ENCODE results near the gene ASIC2. TPM values are rescaled to one million over a fixed set of nuclear protein-coding genes. Genes with fewer than 3 reads are reported as not detected.
A peak's percentile ranks its signal among the peaks of the same experiment; 100 is the strongest.

Gene ASIC2
- total RNA-seq, 1 donor from 2014 or later: 0.36 TPM

- no peak for TF ChIP-seq EZH2 (IDR thresholded peaks at IDR 0.05; ENCODE audit: insufficient read depth, low read length)
- TF ChIP-seq, protein P1, sequence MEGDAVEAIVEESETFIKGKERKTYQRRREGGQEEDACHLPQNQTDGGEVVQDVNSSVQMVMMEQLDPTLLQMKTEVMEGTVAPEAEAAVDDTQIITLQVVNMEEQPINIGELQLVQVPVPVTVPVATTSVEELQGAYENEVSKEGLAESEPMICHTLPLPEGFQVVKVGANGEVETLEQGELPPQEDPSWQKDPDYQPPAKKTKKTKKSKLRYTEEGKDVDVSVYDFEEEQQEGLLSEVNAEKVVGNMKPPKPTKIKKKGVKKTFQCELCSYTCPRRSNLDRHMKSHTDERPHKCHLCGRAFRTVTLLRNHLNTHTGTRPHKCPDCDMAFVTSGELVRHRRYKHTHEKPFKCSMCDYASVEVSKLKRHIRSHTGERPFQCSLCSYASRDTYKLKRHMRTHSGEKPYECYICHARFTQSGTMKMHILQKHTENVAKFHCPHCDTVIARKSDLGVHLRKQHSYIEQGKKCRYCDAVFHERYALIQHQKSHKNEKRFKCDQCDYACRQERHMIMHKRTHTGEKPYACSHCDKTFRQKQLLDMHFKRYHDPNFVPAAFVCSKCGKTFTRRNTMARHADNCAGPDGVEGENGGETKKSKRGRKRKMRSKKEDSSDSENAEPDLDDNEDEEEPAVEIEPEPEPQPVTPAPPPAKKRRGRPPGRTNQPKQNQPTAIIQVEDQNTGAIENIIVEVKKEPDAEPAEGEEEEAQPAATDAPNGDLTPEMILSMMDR (IDR thresholded peaks at IDR 0.05; ENCODE audit: insufficient read depth, low read depth, low read length): no peak
- H3K27ac ChIP-seq (ENCODE audit: low read depth, low read length): no peak overlapping the region
- H4K20me1 ChIP-seq (ENCODE audit: insufficient read depth, low read length): no peaks in the 10 kb centered on the region
- H2AFZ ChIP-seq (ENCODE audit: low read depth, low read length): no peak overlapping the region
- peaks cover 4% of the 10 kb centered on the region for H3K9me3 Mint-ChIP-seq (ENCODE audit: unreplicated experiment)
- no peaks in the 10 kb centered on the region for H3K79me2 ChIP-seq (ENCODE audit: insufficient read depth, low read length)
- H3K9me3 ChIP-seq (ENCODE audit: insufficient read depth, low read depth, low read length): no peaks in the 10 kb centered on the region
- FAIRE-seq (no peak), DNase-seq (ENCODE audit: low read depth) (no peak)
- peaks cover 4% of the 10 kb centered on the region for H3K27me3 ChIP-seq (ENCODE audit: insufficient read depth, low read length)
- no peak overlapping the region for H3K27ac Mint-ChIP-seq (ENCODE audit: unreplicated experiment)
- H3K4me1 Mint-ChIP-seq (ENCODE audit: low read depth, unreplicated experiment): no peaks in the 10 kb centered on the region
- no peaks in the 10 kb centered on the region for H3K36me3 Mint-ChIP-seq (ENCODE audit: low read depth, unreplicated experiment)
- no peak overlapping the region for H3K9ac ChIP-seq (ENCODE audit: low read length)
- H3K27me3 Mint-ChIP-seq (ENCODE audit: low read depth, unreplicated experiment): peaks cover 55% of the 10 kb centered on the region
- no peaks in the 10 kb centered on the region for H3K4me1 ChIP-seq (ENCODE audit: insufficient read depth, low read length)
- H3K4me3 ChIP-seq (ENCODE audit: insufficient read depth, low read depth, low read length): no peak overlapping the region
- H3K4me3 Mint-ChIP-seq (ENCODE audit: unreplicated experiment): no peak overlapping the region
- H3K4me2 ChIP-seq (ENCODE audit: low read length): no peak overlapping the region
- H3K36me3 ChIP-seq (ENCODE audit: insufficient read depth, low read length): no peaks in the 10 kb centered on the region
These were observed 10.2 kb upstream of the ASIC2 start for GRCh38 chr17:33303254-33303653.

DNA sequence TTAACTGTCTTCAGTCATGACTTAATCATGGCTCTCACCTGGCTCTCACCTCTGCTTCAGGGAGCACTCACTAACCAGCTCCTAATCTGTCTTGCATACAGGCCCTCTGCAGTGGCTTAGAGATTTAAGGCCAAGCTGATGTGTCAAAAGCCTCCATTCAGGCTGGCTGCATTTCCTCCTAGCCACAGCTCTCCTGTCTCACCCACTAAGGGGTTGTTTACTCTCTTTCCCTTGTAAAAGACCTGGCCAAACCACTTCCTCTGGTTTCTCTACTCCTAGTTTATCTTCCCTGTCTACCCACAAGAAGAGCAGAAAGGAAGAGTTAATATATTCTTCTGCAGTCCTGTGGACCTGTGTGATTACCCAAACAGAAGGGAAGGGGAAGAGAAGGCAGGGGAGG is 9.3 kb upstream of the ASIC2 start:
- H2AFZ ChIP-seq (ENCODE audit: low read depth, low read length): no peak overlapping the region
- DNase-seq (ENCODE audit: low read depth): peak; percentile 33
- TF ChIP-seq EZH2 (IDR thresholded peaks at IDR 0.05; ENCODE audit: insufficient read depth, low read length): no peak
- TF ChIP-seq, protein P1 (IDR thresholded peaks at IDR 0.05; ENCODE audit: insufficient read depth, low read depth, low read length): no peak
- H3K4me3 Mint-ChIP-seq (ENCODE audit: unreplicated experiment): no peak overlapping the region
- H3K36me3 ChIP-seq (ENCODE audit: insufficient read depth, low read length): no peaks in the 10 kb centered on the region
- no peaks in the 10 kb centered on the region for H3K36me3 Mint-ChIP-seq (ENCODE audit: low read depth, unreplicated experiment)
- peaks cover 51% of the 10 kb centered on the region for H3K27me3 Mint-ChIP-seq (ENCODE audit: low read depth, unreplicated experiment)
- H3K27ac ChIP-seq (ENCODE audit: low read depth, low read length): no peak overlapping the region
- H3K4me2 ChIP-seq (ENCODE audit: low read length): no peak overlapping the region
- H3K9me3 Mint-ChIP-seq (ENCODE audit: unreplicated experiment): peaks cover 4% of the 10 kb centered on the region
- H3K27me3 ChIP-seq (ENCODE audit: insufficient read depth, low read length): peaks cover 4% of the 10 kb centered on the region
- FAIRE-seq: no peak
- H3K9me3 ChIP-seq (ENCODE audit: insufficient read depth, low read depth, low read length): no peaks in the 10 kb centered on the region
- no peak overlapping the region for H3K4me3 ChIP-seq (ENCODE audit: insufficient read depth, low read depth, low read length)
- H3K9ac ChIP-seq (ENCODE audit: low read length): no peak overlapping the region
- no peaks in the 10 kb centered on the region for H4K20me1 ChIP-seq (ENCODE audit: insufficient read depth, low read length)
- no peak overlapping the region for H3K27ac Mint-ChIP-seq (ENCODE audit: unreplicated experiment)
- no peaks in the 10 kb centered on the region for H3K4me1 ChIP-seq (ENCODE audit: insufficient read depth, low read length)
- H3K4me1 Mint-ChIP-seq (ENCODE audit: low read depth, unreplicated experiment): no peaks in the 10 kb centered on the region
- H3K79me2 ChIP-seq (ENCODE audit: insufficient read depth, low read length): no peaks in the 10 kb centered on the region

DNA sequence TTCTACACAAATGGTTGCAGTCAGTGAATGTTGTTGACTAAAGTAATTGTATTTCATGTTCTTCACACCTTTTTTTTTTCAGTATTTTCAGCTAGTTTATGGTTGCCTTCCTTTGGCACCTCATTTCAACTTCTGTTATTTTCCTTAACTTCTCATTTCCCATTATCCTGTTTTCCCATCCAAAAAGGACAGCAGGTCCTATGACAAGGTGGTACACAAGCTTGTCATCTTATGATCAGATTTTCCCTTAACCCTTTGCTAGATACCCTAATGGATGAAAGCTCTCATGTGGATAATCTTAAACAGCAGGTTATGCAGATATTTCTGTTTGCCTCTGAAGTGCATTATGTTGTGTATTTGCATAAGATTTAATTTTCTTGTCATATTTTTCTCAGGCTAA is 7.1 kb upstream of the ASIC2 start:
- DNase-seq (ENCODE audit: low read depth) (no peak), FAIRE-seq (no peak)
- Histone ChIP-seq H3K27ac (ENCODE audit: low read depth, low read length) (no peak overlapping the region), H4K20me1 (ENCODE audit: insufficient read depth, low read length) (no peaks in the 10 kb centered on the region), H3K4me3 (ENCODE audit: insufficient read depth, low read depth, low read length) (no peak overlapping the region), H3K4me1 (ENCODE audit: insufficient read depth, low read length) (no peaks in the 10 kb centered on the region), H3K9ac (ENCODE audit: low read length) (no peak overlapping the region), H3K79me2 (ENCODE audit: insufficient read depth, low read length) (no peaks in the 10 kb centered on the region), H3K36me3 (ENCODE audit: insufficient read depth, low read length) (no peaks in the 10 kb centered on the region), H3K9me3 (ENCODE audit: insufficient read depth, low read depth, low read length) (no peaks in the 10 kb centered on the region), H3K4me2 (ENCODE audit: low read length) (no peak overlapping the region), H2AFZ (ENCODE audit: low read depth, low read length) (no peak overlapping the region), H3K27me3 (ENCODE audit: insufficient read depth, low read length) (peaks cover 5% of the 10 kb centered on the region)
- no peak for TF ChIP-seq EZH2 (IDR thresholded peaks at IDR 0.05; ENCODE audit: insufficient read depth, low read length)
- peaks cover 4% of the 10 kb centered on the region for H3K9me3 Mint-ChIP-seq (ENCODE audit: unreplicated experiment)
- no peaks in the 10 kb centered on the region for H3K4me1 Mint-ChIP-seq (ENCODE audit: low read depth, unreplicated experiment)
- no peak overlapping the region for H3K4me3 Mint-ChIP-seq (ENCODE audit: unreplicated experiment)
- H3K36me3 Mint-ChIP-seq (ENCODE audit: low read depth, unreplicated experiment): no peaks in the 10 kb centered on the region
- H3K27ac Mint-ChIP-seq (ENCODE audit: unreplicated experiment): no peak overlapping the region
- peaks cover 56% of the 10 kb centered on the region for H3K27me3 Mint-ChIP-seq (ENCODE audit: low read depth, unreplicated experiment)

Measured in astrocyte (in vitro differentiated cells and primary cell).